ENCODE measurements around the gene PRPF8. TPM values are rescaled to one million over a fixed set of nuclear protein-coding genes. Genes with fewer than 3 reads are reported as not detected.

PRPF8 gene
- total and polyA plus RNA-seq, 2 of the 13 experiments (the other 11 are each of a cell fraction or from before 2014, with no cell fraction given), result 112 to 179 TPM

GRCh38 chr17:1724351-1724868 lies 39.7 kb upstream of the PRPF8 start, which contains the start of gene WDR81 (continued):
- no peak for TF ChIP-seq E2F2 (CRISPR knock-in tag; IDR thresholded peaks at IDR 0.05; ENCODE audit: borderline replicate concordance)
- TF ChIP-seq CBFB (CRISPR knock-in tag; IDR thresholded peaks at IDR 0.05), result no peak
- TF ChIP-seq KMT2A (CRISPR knock-in tag; IDR thresholded peaks at IDR 0.05), result 0 out of 2 replicates have a peak, but pooled peaks have one; percentile 59
- TF ChIP-seq SIX4 (CRISPR knock-in tag; IDR thresholded peaks at IDR 0.05), result no peak
- TF ChIP-seq SALL1 (CRISPR knock-in tag; IDR thresholded peaks at IDR 0.05), result peak; percentile 59
- no peak for TF ChIP-seq HOXD1 (CRISPR knock-in tag; IDR thresholded peaks at IDR 0.05)
- TF ChIP-seq ZNF256 (CRISPR knock-in tag; conservative IDR thresholded peaks at IDR 0.05), result no peak
- TF ChIP-seq ARNT (IDR thresholded peaks at IDR 0.05), result no peak
- no peak for TF ChIP-seq FOXM1 (CRISPR knock-in tag; IDR thresholded peaks at IDR 0.05)
- TF ChIP-seq JUN (CRISPR knock-in tag; IDR thresholded peaks at IDR 0.05), result no peak
- TF ChIP-seq PLRG1 (conservative IDR thresholded peaks at IDR 0.05), result no peak
- no peak for TF ChIP-seq NBN (conservative IDR thresholded peaks at IDR 0.05)
- TF ChIP-seq HMG20A (CRISPR knock-in tag; IDR thresholded peaks at IDR 0.05; ENCODE audit: borderline replicate concordance), result no peak
- TF ChIP-seq IKZF4 (CRISPR knock-in tag; IDR thresholded peaks at IDR 0.05; ENCODE audit: borderline replicate concordance, low read depth, not compliant biosample characterization), result no peak
- no peak for TF ChIP-seq ATAD3A (CRISPR knock-in tag; IDR thresholded peaks at IDR 0.05)
- TF ChIP-seq ZNF749 (CRISPR knock-in tag; IDR thresholded peaks at IDR 0.05; ENCODE audit: borderline replicate concordance), result no peak
- no peak for TF ChIP-seq ZNF205 (CRISPR knock-in tag; IDR thresholded peaks at IDR 0.05)
- no peak for TF ChIP-seq FUBP1 (CRISPR knock-in tag; IDR thresholded peaks at IDR 0.05; ENCODE audit: borderline replicate concordance)
- peak; percentile 93 for TF ChIP-seq RAD51 (IDR thresholded peaks at IDR 0.05; ENCODE audit: borderline replicate concordance)
- TF ChIP-seq KDM4B (CRISPR knock-in tag; IDR thresholded peaks at IDR 0.05), result no peak; the same call in 1 of the 2 replicates
- no peak for TF ChIP-seq NFATC3 (CRISPR knock-in tag; IDR thresholded peaks at IDR 0.05)
- TF ChIP-seq DBP (CRISPR knock-in tag; IDR thresholded peaks at IDR 0.05; ENCODE audit: not compliant biosample characterization), result no peak
- TF ChIP-seq NFE2L1 (CRISPR knock-in tag; IDR thresholded peaks at IDR 0.05; ENCODE audit: borderline replicate concordance), result no peak
- TF ChIP-seq HOXA7 (CRISPR knock-in tag; IDR thresholded peaks at IDR 0.05), result no peak
- TF ChIP-seq DMTF1 (CRISPR knock-in tag; IDR thresholded peaks at IDR 0.05), result no peak
- TF ChIP-seq ZNF251 (CRISPR knock-in tag; IDR thresholded peaks at IDR 0.05), result no peak
- no peak for TF ChIP-seq TRIM24 (CRISPR knock-in tag; IDR thresholded peaks at IDR 0.05)
- TF ChIP-seq ATF1 (CRISPR knock-in tag; IDR thresholded peaks at IDR 0.05), result no peak
- TF ChIP-seq IRX3 (CRISPR knock-in tag; IDR thresholded peaks at IDR 0.05; ENCODE audit: borderline replicate concordance, low read depth), result no peak
